ENCODE measurements around the gene RORC. TPM values are rescaled to one million over a fixed set of nuclear protein-coding genes. Genes with fewer than 3 reads are reported as not detected.

RORC gene
- total RNA-seq, 2 donors from 2014 or later, result 18.3 TPM

DNA sequence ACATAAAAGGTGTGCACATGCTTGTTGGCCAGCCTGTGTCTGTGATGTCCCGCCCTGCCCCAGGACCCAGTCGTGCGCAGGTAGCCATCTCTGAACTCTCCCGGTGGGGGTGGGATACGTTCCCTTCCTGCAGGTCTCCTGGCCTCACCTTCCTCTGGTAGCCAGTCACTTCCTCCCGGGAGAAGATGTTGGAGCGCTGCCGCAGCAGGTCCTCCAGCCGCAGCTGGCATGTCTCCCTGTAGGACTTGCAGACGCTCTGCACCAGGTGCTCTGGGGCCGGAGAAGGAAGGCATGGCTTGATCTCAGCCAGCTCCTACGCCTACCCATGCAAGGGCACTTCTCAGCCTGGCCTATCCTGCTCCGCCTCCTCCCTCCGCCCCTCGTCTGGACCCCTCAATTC, 17.2 kb downstream of the RORC start:
- no peak for DNase-seq
- no peak for ATAC-seq
- intact Hi-C loops (cut with DNase I, micrococcal nuclease), result no loop called here

DNA sequence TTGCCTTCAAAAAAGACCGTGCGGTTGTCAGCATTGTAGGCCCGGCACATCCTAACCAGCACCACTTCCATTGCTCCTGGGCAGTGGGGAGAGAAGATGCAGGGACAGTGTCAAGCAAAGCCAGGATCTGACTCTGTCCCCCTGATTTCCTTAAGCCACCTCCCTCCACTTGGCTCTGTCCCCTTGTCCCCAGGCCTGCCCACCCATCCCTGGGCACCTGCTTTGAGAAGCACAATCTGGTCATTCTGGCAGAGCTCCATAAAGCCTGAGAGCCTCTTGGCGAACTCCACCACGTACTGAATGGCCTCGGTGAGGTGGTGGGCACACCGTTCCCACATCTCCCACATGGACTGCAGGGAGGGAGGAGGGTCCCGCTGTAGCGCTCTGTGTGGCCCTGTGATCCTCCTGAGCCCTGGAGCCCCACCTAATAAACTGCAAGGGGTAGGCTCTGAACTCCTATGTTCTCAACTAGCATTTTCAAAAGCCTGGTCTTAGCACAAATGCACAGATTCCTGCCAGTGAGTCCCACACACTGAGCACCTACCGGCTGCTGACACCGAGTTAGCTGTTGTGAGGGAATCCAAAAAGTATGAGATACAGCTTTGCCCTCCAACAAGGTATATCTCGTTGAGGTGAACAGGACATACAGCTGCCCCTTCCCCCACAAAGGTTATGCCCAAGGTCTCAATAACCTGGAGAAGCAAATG, 18.2 kb downstream of the RORC start:
- ATAC-seq (no peak), DNase-seq (no peak)
- intact Hi-C loops (cut with DNase I, micrococcal nuclease), result no loop called here

DNA sequence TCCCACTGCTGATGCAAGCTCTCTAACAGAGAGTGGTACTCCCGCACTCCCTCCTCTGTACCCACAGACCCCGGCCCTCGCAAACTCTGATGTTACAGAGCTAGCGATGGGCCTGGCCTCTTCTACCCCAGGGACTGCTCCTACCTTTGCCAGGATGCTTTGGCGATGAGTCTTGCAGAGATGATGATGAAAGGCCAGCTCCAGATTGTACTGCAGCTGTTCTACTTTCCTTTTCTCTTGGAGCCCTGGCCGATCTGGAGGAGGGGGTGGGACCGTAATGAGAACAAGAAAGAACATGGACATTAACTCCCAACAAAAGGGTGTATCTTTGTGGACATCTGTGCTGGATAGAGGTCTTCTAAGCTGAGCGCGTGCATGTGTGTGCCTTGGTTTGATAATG, 20.4 kb downstream of the RORC start:
- DNase-seq (no peak), ATAC-seq (no peak)
- intact Hi-C loops (cut with DNase I, micrococcal nuclease), result no loop called here

- DNase-seq (no peak), ATAC-seq (no peak)
- intact Hi-C loops (cut with DNase I, micrococcal nuclease), result no loop called here
Measured at GRCh38 chr1:151809985-151810556, 21.5 kb downstream of the RORC start.

- intact Hi-C loops (cut with DNase I, micrococcal nuclease), result no loop called here
- DNase-seq, result no peak
- no peak for ATAC-seq
Measured at GRCh38 chr1:151809290-151809984, 22.2 kb downstream of the RORC start.

DNA sequence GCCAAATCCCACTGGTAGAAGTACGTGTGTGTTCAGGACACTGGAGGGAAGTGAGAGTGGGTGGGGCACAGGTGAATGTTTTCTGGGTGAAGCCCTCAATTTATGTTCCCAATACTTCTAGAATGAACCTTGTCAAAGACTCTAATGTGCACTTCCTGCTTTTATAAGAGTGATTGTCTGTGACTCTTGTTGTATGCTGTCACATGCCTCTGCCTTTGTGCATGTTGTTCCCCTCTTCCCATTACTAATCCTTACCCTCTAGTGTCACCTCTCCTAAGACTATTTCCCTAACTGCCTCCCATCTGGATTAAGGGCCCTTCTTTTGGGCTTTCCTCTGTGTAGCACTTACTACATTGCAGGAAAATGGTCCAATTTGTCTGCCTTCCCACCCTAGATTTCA, 23.8 kb downstream of the RORC start:
- intact Hi-C loops (cut with DNase I, micrococcal nuclease), result no loop called here
- no peak for ATAC-seq
- DNase-seq, result no peak

GRCh38 chr1:151807131-151807530, 24.5 kb downstream of the RORC start:
- intact Hi-C loops (cut with DNase I, micrococcal nuclease), result no loop called here
- DNase-seq, result no peak
- ATAC-seq, result peak; percentile 27

DNA sequence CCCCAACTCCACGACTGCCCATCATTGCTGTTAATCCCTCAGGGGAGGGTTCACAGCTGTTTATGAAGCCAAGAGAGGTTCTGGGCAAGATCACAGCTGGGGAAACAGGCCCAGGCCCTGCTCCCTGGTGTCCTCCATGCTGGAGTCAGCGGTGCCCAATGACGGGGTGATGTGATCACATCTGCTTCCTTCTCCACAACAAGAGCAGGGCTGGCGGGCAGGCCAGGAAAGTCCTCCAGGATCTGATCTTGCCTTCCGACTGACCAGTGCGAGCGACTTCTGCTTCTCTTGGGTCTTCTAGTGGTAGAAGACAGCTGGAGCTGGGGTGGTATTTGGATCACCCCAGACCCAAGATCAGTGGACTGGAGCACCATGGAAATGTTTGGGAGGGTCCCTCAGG, 25.4 kb downstream of the RORC start:
- intact Hi-C loops (cut with DNase I, micrococcal nuclease), result no loop called here
- peak; percentile 16 for ATAC-seq
- no peak for DNase-seq

- DNase-seq, result no peak
- peak; percentile 19 for ATAC-seq
- intact Hi-C loops (cut with DNase I, micrococcal nuclease), result no loop called here
Measured at GRCh38 chr1:151805066-151805820, 26.4 kb downstream of the RORC start, which contains the start of gene LINGO4. Gene LINGO4 (minus strand): TSS chr1:151805419. CDS start chr1:151802704, 2,715 bp downstream.

DNA sequence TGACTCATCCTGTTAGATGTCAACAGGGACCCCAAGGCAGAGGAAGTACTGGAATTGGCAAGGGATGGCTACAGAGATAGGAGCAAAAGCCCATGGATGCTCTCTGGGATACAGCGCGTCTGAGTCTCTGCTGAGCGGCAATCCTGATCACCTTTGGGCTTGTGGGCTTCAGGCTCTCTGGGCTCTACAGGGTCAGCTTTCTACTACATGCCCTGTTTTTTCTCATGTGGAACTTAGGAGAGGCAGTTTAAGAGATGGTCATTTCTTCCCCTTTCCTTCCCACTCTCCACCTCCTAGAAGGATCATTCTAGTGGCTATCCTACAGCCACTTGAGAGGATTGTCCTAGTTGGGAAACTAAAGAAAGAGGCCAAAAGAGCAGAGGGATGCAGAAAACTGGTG, 27.7 kb downstream of the RORC start:
- intact Hi-C loops (cut with DNase I, micrococcal nuclease), result no loop called here
- DNase-seq (no peak), ATAC-seq (no peak)

GRCh38 chr1:151803164-151803563, 28.4 kb downstream of the RORC start:
- no peak for DNase-seq
- no peak for ATAC-seq
- intact Hi-C loops (cut with DNase I, micrococcal nuclease), result no loop called here

DNA sequence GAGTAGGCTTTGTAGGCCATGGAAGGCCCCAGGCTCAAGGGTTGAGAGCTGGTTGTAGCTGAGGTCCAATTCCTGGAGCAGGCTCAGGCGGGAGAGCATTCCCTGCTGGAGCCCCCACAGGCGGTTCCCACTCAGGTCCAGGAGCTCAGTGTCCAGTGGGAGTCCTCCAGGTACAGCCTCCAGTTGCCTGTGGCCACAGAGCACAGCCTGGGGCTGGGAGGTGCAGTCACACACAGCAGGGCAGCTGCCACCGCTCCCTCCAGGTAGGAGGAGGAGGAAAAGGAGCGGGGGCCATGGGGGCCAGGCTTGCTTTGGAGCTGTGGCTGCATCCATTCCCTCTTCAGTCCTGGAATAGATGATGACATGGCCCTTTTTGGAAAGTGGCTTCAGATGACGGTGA, 29.2 kb downstream of the RORC start:
- DNase-seq, result no peak
- intact Hi-C loops (cut with DNase I, micrococcal nuclease), result no loop called here
- no peak for ATAC-seq

DNA sequence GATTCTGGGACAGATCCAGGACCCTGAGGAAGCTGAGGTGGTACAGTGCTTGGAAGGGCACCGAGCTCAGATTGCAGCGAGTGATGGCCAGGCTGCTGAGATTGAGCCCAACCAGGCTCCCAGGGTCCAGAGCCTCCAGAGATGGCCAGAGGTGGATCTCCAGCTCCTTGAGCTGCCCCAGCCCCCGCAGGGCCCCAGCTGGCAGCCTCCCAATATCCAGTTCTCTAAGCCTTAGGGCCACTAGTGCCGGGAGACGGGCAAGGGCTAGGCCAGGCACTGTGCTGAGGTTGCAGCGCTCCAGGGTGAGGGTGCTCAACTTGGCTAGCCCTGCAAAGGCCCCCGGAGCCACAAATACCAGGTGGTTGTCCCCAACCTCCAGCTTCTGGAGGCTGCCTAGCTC, 29.8 kb downstream of the RORC start:
- ATAC-seq (no peak), DNase-seq (no peak)

GRCh38 chr1:151801310-151801820, 30.2 kb downstream of the RORC start:
- intact Hi-C loops (cut with DNase I, micrococcal nuclease), result no loop called here
- ATAC-seq, result no peak

More for the DNA sequence above, 29.8 kb downstream of the RORC start:
- intact Hi-C loops (cut with DNase I, micrococcal nuclease), result no loop called here

DNA sequence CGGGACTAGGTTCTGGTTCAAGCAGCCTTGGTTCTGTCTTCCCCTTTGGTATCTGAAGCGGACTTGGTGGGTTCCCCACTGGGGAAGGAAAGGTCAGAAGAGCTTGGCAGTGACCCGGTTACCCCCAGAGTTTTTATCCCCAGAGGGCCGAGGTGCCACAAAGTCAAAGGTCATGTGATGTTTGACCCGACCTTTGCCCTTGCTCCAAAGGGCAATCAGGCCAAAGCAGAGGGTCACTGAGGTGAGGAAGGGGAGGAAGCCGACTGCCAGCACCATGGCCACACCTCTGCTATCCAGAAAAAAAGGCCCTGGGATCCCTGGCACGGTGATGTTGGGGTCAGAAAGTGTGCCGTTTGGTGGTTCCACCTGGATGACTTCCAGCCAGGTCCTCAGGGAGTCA, 30.8 kb downstream of the RORC start:
- intact Hi-C loops (cut with DNase I, micrococcal nuclease), result no loop called here
- ATAC-seq, result no peak

More at GRCh38 chr1:151801310-151801820, 30.2 kb downstream of the RORC start:
- no peak for DNase-seq

DNA sequence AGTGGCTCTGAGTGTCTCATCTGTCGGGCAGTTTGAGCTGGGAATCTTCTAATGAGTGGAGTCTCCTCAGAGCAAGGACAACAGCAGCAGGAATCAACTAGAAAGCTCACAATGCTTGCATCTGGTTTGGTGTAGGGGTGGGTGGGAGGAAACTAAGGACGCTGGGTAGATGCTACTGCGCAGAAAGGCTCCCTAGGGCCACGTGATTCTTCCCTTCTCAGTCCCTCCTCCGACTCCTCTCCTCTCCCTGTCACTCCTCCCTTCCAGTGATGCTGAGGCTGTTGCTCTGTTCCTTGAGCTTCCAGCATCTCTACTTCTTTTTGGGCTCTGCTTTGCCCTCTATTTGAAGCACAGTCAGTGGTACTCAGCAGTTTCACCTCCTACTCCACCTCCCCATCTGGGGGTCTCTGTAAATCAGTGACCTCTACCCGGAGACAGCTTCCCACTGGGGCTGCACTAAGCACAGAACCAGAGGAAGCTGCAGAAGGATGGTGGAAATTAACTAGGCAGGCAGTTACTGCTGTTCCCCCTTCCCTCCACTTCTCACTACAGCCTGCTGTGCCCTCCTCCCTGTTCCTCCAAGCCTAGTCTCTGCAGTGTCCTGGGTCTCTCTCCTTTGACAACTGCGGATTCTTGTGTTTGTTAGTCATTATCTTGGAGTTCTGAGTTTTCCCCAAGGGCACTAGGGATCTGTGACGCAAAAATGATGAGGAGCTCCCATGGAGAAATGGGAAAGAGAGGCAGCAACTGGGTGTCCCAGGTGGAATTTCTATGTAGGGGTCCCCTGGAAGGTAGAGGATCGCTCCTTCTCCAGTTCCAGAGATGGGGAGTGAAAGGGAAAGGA, 32.2 kb downstream of the RORC start:
- DNase-seq (no peak), ATAC-seq (no peak)
- intact Hi-C loops (cut with DNase I, micrococcal nuclease), result no loop called here

More for the DNA sequence above, 30.8 kb downstream of the RORC start:
- no peak for DNase-seq

GRCh38 chr1:151798571-151798970, 33.0 kb downstream of the RORC start:
- intact Hi-C loops (cut with DNase I, micrococcal nuclease), result no loop called here
- ATAC-seq, result no peak

DNA sequence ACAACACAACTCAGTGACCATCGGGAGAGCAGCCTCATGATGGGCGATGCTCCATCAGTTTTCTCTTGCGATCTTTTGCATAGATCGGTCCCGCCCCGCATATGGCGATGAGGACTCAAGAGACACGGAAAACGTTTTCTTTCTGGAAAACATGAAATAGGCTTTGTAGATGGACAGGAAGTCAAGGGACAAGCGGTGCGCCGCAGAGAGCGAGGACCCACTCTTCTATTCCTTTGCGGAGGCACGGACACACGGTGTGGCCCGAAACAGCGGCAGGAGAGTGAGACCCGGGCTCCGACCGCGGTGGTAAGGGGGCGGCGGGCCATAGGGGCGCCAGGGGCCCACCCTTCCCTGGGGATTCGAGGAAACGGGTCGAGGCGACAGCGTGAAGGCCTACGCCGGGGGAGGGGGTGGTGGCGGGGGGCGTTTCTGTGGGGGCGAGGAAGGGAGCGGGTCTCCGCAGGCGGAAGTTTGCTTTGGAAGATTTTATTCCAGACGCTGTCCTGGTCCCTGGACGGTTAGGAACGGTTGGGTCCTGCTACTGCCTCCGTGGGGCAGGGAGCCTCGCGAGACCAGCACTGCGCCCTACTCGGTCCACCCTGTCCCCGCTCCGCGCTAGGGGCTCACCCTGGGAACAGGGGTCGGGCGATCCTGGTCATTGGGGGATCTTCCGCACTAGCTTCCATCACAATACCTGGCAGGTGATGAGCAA, 40.5 kb downstream of the RORC start:
- peak; percentile 46 for ATAC-seq
- peak; percentile 34 to 50 for DNase-seq

More at GRCh38 chr1:151798571-151798970, 33.0 kb downstream of the RORC start:
- no peak for DNase-seq

More for the DNA sequence above, 40.5 kb downstream of the RORC start:
- intact Hi-C loops (cut with DNase I, micrococcal nuclease), result no loop called here
